Measurements from ENCODE around the gene IDH3A.

IDH3A gene

GRCh38 chr15:78167227-78167888, 18.2 kb downstream of the IDH3A start:
- FAIRE-seq (no peak), DNase-seq (ENCODE audit: insufficient read length, low spot score) (no peak)
- TF ChIP-seq POLR2A (IDR thresholded peaks at IDR 0.05; ENCODE audit: low read depth, low read length) = no peak

GRCh38 chr15:78168608-78169007, 19.4 kb downstream of the IDH3A start:
- FAIRE-seq (no peak), DNase-seq (ENCODE audit: insufficient read length, low spot score) (no peak)

DNA sequence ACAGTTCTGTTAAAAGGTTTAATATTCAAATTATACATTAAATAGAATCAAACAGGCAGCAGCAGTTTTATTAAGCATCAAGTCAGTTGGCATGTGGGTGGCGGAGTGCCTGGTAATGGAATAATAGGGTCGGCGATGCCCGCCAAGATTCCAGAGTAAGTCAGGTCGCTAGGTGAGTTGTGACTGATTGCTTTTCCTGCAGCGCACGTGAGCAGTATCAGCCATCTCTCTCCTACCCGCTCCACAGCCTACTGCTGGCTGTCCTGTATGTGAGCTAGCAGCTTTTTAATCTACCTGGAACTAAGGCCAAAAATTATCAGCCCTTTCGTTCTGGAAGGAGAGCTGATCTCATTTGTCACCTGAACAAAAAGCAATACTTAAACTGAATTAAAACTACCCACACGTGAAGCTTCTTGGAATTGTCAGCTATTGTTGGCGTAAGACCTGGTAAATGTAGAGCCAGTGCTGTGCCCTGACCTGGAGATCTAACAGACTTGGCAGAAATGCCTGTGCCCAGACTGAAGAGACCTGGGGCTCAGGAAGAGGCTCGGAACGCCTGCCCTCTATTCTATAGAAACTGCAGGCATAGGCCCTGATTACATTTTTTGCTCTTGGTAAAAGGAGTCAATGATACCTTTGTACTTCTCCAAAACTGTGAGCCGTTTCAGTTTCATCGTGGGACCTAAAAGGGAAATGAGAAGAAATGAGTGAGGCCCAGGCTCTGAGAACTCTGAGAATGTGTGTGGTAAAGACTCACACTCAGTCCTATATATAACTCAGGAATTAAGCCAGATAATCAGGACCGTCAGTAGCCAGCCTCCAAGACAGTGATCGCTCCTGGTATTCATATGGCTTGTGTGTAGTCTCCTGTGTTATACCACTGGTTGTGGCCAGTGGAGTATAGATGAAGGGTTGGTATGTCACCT, 21.9 kb downstream of the IDH3A start:
- DNase-seq (ENCODE audit: insufficient read length, low spot score) (no peak), FAIRE-seq (no peak)

More at GRCh38 chr15:78168608-78169007, 19.4 kb downstream of the IDH3A start:
- TF ChIP-seq POLR2A (IDR thresholded peaks at IDR 0.05; ENCODE audit: low read depth, low read length) = no peak

DNA sequence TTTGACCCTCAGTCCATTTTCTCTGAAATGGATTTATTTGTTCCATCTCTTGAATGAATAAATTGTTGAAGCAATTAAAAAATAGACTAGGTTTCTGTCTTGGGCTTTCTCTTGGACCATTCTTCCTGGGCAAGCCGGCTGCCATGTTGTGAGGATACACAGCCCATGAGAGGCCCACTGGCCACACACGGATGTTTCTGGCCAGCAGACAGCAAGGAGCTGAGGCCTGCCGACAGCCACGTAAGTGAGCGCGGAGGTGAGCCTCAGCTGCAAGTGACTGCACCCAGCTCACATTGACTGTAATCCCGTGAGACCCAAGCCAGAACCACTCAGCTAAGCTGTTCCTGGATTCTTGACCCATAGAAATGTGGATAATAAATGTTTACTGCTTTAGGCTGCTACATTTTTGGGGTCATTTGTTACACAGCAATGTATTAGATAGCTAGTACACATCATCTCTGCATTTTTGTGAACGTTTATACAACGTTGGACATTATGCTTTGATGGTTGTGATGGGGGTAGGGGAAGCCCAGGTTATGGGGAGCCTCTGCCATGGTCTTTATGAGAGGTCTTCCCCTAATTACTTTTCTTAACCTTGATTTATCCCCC, 22.8 kb downstream of the IDH3A start:
- FAIRE-seq (no peak), DNase-seq (ENCODE audit: insufficient read length, low spot score) (no peak)
- TF ChIP-seq POLR2A (IDR thresholded peaks at IDR 0.05; ENCODE audit: low read depth, low read length) = no peak

More for the DNA sequence above, 21.9 kb downstream of the IDH3A start:
- TF ChIP-seq POLR2A (IDR thresholded peaks at IDR 0.05; ENCODE audit: low read depth, low read length) = no peak

- DNase-seq (ENCODE audit: insufficient read length, low spot score) (no peak), FAIRE-seq (no peak)
- no peak for TF ChIP-seq POLR2A (IDR thresholded peaks at IDR 0.05; ENCODE audit: low read depth, low read length)
Observed at GRCh38 chr15:78174401-78174800, 25.2 kb downstream of the IDH3A start.

DNA sequence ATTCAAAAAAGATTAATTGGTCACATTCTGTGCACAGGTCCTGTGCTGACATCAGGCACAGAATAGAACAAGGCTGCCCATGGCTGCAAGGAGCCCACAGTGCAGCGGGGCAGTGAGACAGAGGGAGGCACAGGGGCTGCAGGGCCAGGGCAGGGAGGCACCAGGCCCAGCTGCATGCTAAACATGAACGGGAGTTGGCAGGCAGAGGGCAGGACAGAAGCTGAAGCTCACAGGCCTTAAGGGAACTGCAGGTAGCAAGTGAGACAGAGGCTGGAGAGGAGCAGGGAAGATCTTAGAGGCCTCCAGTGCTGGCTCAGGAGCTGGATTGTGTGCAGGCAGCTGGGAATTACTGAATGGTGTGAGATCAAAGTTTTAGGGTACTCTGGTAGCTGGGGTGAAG, 26.2 kb downstream of the IDH3A start:
- FAIRE-seq = no peak
- TF ChIP-seq POLR2A (IDR thresholded peaks at IDR 0.05; ENCODE audit: low read depth, low read length) = no peak
- no peak for DNase-seq (ENCODE audit: insufficient read length, low spot score)

DNA sequence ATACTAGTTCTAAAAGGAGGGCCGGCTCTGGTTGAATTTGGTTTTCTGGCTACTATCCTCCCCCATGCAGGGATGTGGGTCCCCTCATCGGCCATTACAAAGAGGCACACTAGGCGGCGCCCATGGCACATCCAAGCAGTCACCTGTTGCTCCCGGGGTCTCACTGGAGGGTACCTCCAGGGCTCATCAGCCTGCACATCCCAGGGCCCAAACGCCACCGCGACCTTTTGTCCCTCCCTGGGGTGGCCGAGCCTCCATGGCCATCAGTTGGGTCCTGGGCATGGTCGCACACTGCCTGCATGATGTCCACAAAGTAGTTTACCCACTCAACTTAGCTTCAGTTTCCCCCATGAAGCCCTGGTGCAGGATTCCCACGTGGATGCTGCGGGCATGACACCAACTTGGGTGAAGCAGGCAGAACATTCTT, 28.3 kb downstream of the IDH3A start:
- DNase-seq (ENCODE audit: insufficient read length, low spot score) (peak; percentile 36), FAIRE-seq (no peak)
- TF ChIP-seq POLR2A (IDR thresholded peaks at IDR 0.05; ENCODE audit: low read depth, low read length) = no peak

DNA sequence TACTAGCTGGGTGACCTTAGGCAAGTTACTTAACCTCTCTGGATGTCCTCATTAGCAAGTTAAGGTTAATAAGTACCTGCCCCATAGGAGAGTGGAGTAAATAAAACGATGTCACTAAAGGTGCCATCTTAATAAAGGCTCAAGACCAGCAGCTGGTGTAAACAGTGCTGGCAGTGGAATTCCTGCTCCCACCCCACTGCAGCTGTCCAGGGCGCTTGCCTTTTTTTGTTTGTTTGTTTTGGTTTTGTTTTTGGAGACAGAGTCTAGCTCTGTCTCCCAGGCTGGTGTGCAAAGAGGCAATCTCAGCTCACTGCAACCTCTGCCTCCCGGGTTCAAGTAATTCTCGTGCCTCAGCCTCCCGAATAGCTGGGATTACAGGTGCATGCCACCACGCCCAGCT, 28.9 kb downstream of the IDH3A start:
- DNase-seq (ENCODE audit: insufficient read length, low spot score) = no peak
- TF ChIP-seq POLR2A (IDR thresholded peaks at IDR 0.05; ENCODE audit: low read depth, low read length) = no peak
- no peak for FAIRE-seq

- DNase-seq (ENCODE audit: insufficient read length, low spot score) (no peak), FAIRE-seq (no peak)
- no peak for TF ChIP-seq POLR2A (IDR thresholded peaks at IDR 0.05; ENCODE audit: low read depth, low read length)
Observed at GRCh38 chr15:78179286-78179840, 30.2 kb downstream of the IDH3A start.

DNA sequence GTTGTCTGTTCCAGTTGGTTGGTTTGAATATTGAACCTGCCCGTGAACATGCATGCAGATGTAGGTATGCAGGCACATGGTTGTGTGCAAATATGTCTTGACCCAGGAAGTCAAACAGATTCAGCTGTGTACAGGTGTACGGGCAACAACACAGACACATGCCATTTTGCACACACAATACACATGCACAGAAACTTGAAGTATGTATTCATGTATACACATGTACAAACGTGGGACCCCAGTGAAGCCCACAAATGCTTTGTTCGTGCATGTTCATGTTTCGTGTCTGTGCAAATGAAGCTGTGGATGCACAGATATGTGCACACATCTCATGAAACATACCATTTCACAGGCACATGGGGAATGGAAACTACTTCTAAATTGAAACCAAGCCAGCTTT, 30.7 kb downstream of the IDH3A start:
- DNase-seq (ENCODE audit: insufficient read length, low spot score) (no peak), FAIRE-seq (no peak)
- no peak for TF ChIP-seq POLR2A (IDR thresholded peaks at IDR 0.05; ENCODE audit: low read depth, low read length)

DNA sequence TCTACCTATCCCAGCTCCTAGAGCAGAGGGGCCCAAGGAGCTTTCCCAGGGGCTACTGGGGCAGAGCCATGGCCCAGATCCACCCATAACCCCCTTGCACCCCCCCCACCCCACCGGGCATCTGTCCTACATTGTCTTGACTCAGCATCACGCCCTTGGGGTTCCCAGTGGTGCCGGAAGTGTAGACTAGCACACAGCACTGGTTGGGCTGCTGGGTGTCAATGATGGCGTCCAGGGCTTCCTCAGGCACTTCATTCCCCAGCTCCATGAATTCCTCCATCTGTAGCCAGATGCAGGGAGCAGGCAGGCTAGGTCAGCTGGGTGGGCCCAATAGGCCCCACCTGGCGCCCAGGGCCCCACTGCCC, 33.2 kb downstream of the IDH3A start:
- DNase-seq (ENCODE audit: insufficient read length, low spot score) (no peak), FAIRE-seq (no peak)
- no peak for TF ChIP-seq POLR2A (IDR thresholded peaks at IDR 0.05; ENCODE audit: low read depth, low read length)

GRCh38 chr15:78182821-78183220, 33.7 kb downstream of the IDH3A start:
- DNase-seq (ENCODE audit: insufficient read length, low spot score) (no peak), FAIRE-seq (no peak)
- no peak for TF ChIP-seq POLR2A (IDR thresholded peaks at IDR 0.05; ENCODE audit: low read depth, low read length)

GRCh38 chr15:78192826-78193594, 43.8 kb downstream of the IDH3A start:
- DNase-seq (ENCODE audit: insufficient read length, low spot score) (no peak), FAIRE-seq (no peak)
- no peak for TF ChIP-seq POLR2A (IDR thresholded peaks at IDR 0.05; ENCODE audit: low read depth, low read length)

Data from H54 (cell line).